ENCODE measurements around the gene NXN.
"Not testable (repeated sequence)": the region's sequence is repeated elsewhere in the genome, so short reads cannot be mapped to it uniquely, and the experiment has no call there.

GRCh38 chr17:755319-755961 is 224.1 kb downstream of the NXN start:
- TF ChIP-seq, protein P1, sequence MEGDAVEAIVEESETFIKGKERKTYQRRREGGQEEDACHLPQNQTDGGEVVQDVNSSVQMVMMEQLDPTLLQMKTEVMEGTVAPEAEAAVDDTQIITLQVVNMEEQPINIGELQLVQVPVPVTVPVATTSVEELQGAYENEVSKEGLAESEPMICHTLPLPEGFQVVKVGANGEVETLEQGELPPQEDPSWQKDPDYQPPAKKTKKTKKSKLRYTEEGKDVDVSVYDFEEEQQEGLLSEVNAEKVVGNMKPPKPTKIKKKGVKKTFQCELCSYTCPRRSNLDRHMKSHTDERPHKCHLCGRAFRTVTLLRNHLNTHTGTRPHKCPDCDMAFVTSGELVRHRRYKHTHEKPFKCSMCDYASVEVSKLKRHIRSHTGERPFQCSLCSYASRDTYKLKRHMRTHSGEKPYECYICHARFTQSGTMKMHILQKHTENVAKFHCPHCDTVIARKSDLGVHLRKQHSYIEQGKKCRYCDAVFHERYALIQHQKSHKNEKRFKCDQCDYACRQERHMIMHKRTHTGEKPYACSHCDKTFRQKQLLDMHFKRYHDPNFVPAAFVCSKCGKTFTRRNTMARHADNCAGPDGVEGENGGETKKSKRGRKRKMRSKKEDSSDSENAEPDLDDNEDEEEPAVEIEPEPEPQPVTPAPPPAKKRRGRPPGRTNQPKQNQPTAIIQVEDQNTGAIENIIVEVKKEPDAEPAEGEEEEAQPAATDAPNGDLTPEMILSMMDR (conservative IDR thresholded peaks at IDR 0.05; ENCODE audit: low read depth, low read length): not testable (repeated sequence)
- not testable (repeated sequence) for TF ChIP-seq EZH2 (IDR thresholded peaks at IDR 0.05; ENCODE audit: borderline replicate concordance, low read depth, low read length, poor library complexity, severe bottlenecking)

All from A673 (cell line).